Measurements from ENCODE around the gene IRAK1. TPM values are rescaled to one million over a fixed set of nuclear protein-coding genes. Genes with fewer than 3 reads are reported as not detected.

Gene IRAK1
- total and polyA plus RNA-seq, 11 donors = 22.0 to 89.3 (median 29.7) TPM

- ATAC-seq (no peak), DNase-seq (peak in 3 of 5 donors; percentile 41 to 49 (median 47))
- intact Hi-C loops (cut with DNase I) = loop anchor here in 3 of 10 donors (2.0 to 5.0 kb wide), 3 partner anchors 41 to 127 kb away; partner anchors contain the start of gene MECP2 (in 1 of the 3)
- Histone ChIP-seq H3K36me3 (no peaks in the 10 kb centered on the region), H3K4me1 (peaks cover 0 to 67% (median 43%) of the 10 kb centered on the region in 12 donors), H3K27me3 (peaks cover 0 to 9% (median 0%) of the 10 kb centered on the region in 9 donors), H3K4me3 (peak overlapping the region in 11 of 12 donors; percentile 84 to 95 (median 90)), H3K27ac (peak overlapping the region in 11 of 12 donors; percentile 40 to 100 (median 83)), H3K9me3 (no peaks in the 10 kb centered on the region)
- TF ChIP-seq POLR2A (IDR thresholded peaks at IDR 0.05) (no peak), CTCF (IDR thresholded peaks at IDR 0.05) (no peak)
- WGBS, 4 donors = 3 to 31% (median 16%) methylated on average over 22 to 26 of the region's 26 CpGs
These were observed 49.8 kb downstream of the IRAK1 start for GRCh38 chrX:153969904-153970356.

GRCh38 chrX:153969125-153969903, 50.4 kb downstream of the IRAK1 start:
- Histone ChIP-seq H3K4me3 (peak overlapping the region in 11 of 12 donors; percentile 84 to 95 (median 90)), H3K27ac (peak overlapping the region in 11 of 12 donors; percentile 16 to 100 (median 83)), H3K9me3 (no peaks in the 10 kb centered on the region), H3K4me1 (peaks cover 0 to 70% (median 41%) of the 10 kb centered on the region in 12 donors), H3K36me3 (peaks cover 0 to 5% (median 0%) of the 10 kb centered on the region in 9 donors), H3K27me3 (peaks cover 0 to 9% (median 0%) of the 10 kb centered on the region in 9 donors)
- intact Hi-C loops (cut with DNase I) = loop anchor here in 1 of 10 donors (2.0 kb wide), 1 partner anchor 41 kb away; no protein-coding TSS in a partner anchor
- TF ChIP-seq CTCF (IDR thresholded peaks at IDR 0.05) (no peak), POLR2A (IDR thresholded peaks at IDR 0.05) (no peak)
- 15 to 62% (median 35%) methylated on average over 22 to 25 of the region's 25 CpGs for WGBS, 4 donors
- ATAC-seq (no peak), DNase-seq (peak in 1 of 5 donors; percentile 27)

GRCh38 chrX:153968754-153969124, 51.0 kb downstream of the IRAK1 start:
- Histone ChIP-seq H3K4me1 (peaks cover 0 to 66% (median 38%) of the 10 kb centered on the region in 12 donors), H3K36me3 (peaks cover 0 to 11% (median 1%) of the 10 kb centered on the region in 9 donors), H3K27me3 (peaks cover 0 to 9% (median 0%) of the 10 kb centered on the region in 9 donors), H3K9me3 (no peaks in the 10 kb centered on the region), H3K4me3 (peak overlapping the region in 10 of 12 donors; percentile 12 to 95 (median 90)), H3K27ac (peak overlapping the region in 9 of 12 donors; percentile 16 to 100 (median 83))
- DNase-seq = peak in 1 of 5 donors; percentile 39
- intact Hi-C loops (cut with DNase I) = loop anchor here in 1 of 10 donors (2.0 kb wide), 1 partner anchor 40 kb away; no protein-coding TSS in a partner anchor
- ATAC-seq = no peak
- TF ChIP-seq POLR2A (IDR thresholded peaks at IDR 0.05) = no peak
- TF ChIP-seq CTCF (IDR thresholded peaks at IDR 0.05) = peak in 1 of 12 donors; percentile 10
- 20 to 64% (median 41%) methylated on average over 12 of the region's 12 CpGs for WGBS, 4 donors

- Histone ChIP-seq H3K36me3 (peaks cover 0 to 16% (median 6%) of the 10 kb centered on the region in 9 donors), H3K4me3 (peak overlapping the region in 7 of 12 donors; percentile 12 to 95 (median 90)), H3K27me3 (peaks cover 0 to 9% (median 0%) of the 10 kb centered on the region in 9 donors), H3K9me3 (no peaks in the 10 kb centered on the region), H3K4me1 (peaks cover 0 to 61% (median 36%) of the 10 kb centered on the region in 12 donors), H3K27ac (peak overlapping the region in 7 of 12 donors; percentile 3 to 100 (median 68))
- no peak for DNase-seq
- ATAC-seq = no peak
- TF ChIP-seq POLR2A (IDR thresholded peaks at IDR 0.05) = no peak
- 30 to 76% (median 53%) methylated on average over 9 of the region's 9 CpGs for WGBS, 4 donors
- intact Hi-C loops (cut with DNase I) = loop anchor here in 1 of 10 donors (2.0 kb wide), 1 partner anchor 39 kb away; no protein-coding TSS in a partner anchor
These were observed 51.4 kb downstream of the IRAK1 start for GRCh38 chrX:153968255-153968654.

Data from heart left ventricle (tissue), 16 donors.